Lung (tissue), 12 donors: ENCODE measurements around the gene HIRA. TPM values are rescaled to one million over a fixed set of nuclear protein-coding genes. Genes with fewer than 3 reads are reported as not detected.

ENCODE experiments used
- ATAC-seq: fragments of 200-7000 bp; cut with Tn5 transposase; one replicate; pipeline ENCODE4 v1.9.1; 2020; ENCODE audit warnings: moderate number of reproducible peaks; ENCODE audit not compliant: insufficient read depth, low FRiP score
- DNase-seq, 3 donors: peaks; one replicate each; pipeline ENCODE4 v3.0.0-alpha.2; 2013 to 2017
- H3K27ac ChIP-seq, 2 donors: one replicate each; pipeline ENCODE4 v1.5.1; 2013; ENCODE audit warnings: mild to moderate bottlenecking in 2 of 2, moderate library complexity in 2 of 2, control low read depth in 1 of 2, inconsistent platforms in 1 of 2, low read depth in 1 of 2, low read length in 1 of 2
- H3K27me3 ChIP-seq, 3 donors: one replicate each; pipeline ENCODE4 v1.5.1; 2013; ENCODE audit warnings: low read length in 2 of 3; ENCODE audit not compliant: control insufficient read depth in 3 of 3, insufficient read depth in 3 of 3
- H3K36me3 ChIP-seq, 4 donors: one replicate each; pipeline ENCODE4 v1.5.1; 2013; ENCODE audit warnings: low read length in 4 of 4, mild to moderate bottlenecking in 1 of 4, moderate library complexity in 1 of 4; ENCODE audit not compliant: control insufficient read depth in 4 of 4, insufficient read depth in 4 of 4
- H3K4me1 ChIP-seq, 5 donors: one replicate each; pipeline ENCODE4 v1.5.1; 2013; ENCODE audit warnings: low read length in 5 of 5, mild to moderate bottlenecking in 2 of 5, moderate library complexity in 1 of 5; ENCODE audit not compliant: control insufficient read depth in 5 of 5, insufficient read depth in 5 of 5
- H3K4me3 ChIP-seq: one replicate; pipeline ENCODE4 v1.5.1; 2013; ENCODE audit warnings: mild to moderate bottlenecking, control low read depth, moderate library complexity
- H3K9ac ChIP-seq, 2 donors: one replicate each; pipeline ENCODE4 v1.5.1; 2013; ENCODE audit warnings: low read length in 2 of 2, control low read depth in 1 of 2; ENCODE audit not compliant: insufficient read depth in 1 of 2
- H3K9me3 ChIP-seq, 4 donors: one replicate each; pipeline ENCODE4 v1.5.1; 2013; ENCODE audit warnings: low read length in 3 of 4, mild to moderate bottlenecking in 1 of 4, moderate library complexity in 1 of 4; ENCODE audit not compliant: control insufficient read depth in 4 of 4, insufficient read depth in 3 of 4
- CTCF ChIP-seq: IDR thresholded peaks from 2 replicates; pipeline ENCODE4 v1.5.1; 2012; ENCODE audit warnings: mild to moderate bottlenecking; ENCODE audit errors: control extremely low read depth, extremely low read depth
- WGBS, 2 donors: extraction: QIAGEN DNeasy Blood & Tissue Kit; methylation state at CpG; one replicate each; pipeline ENCODE4 v1.1.7; 2013; 5-methylcytosine and 5-hydroxymethylcytosine counted together
- polyA plus RNA-seq, 2 donors: library from polyadenylated mRNA; stranded (reverse); fragments of 200-250 nt; gene quantifications; one replicate each; pipeline ENCODE4 v1.2.1, GENCODE V29; 2013
- total RNA-seq, 2 donors: library from RNA; depleted of rRNA in 1 of 2; stranded (reverse); fragments of >200 nt in 1 of 2; gene quantifications; one replicate each; pipeline ENCODE4 v1.2.1, GENCODE V29; 2014 to 2021
- donor health status: control.
- donor health status: control.
- donor health status: Bipolar disorder and iron deficiency.
- donor health status: healthy.
- donor health status: DM: yes; HTN: yes; CAD: no.

HIRA gene
- total and polyA plus RNA-seq, 4 donors = 7.5 to 27.2 (median 17.3) TPM

DNA sequence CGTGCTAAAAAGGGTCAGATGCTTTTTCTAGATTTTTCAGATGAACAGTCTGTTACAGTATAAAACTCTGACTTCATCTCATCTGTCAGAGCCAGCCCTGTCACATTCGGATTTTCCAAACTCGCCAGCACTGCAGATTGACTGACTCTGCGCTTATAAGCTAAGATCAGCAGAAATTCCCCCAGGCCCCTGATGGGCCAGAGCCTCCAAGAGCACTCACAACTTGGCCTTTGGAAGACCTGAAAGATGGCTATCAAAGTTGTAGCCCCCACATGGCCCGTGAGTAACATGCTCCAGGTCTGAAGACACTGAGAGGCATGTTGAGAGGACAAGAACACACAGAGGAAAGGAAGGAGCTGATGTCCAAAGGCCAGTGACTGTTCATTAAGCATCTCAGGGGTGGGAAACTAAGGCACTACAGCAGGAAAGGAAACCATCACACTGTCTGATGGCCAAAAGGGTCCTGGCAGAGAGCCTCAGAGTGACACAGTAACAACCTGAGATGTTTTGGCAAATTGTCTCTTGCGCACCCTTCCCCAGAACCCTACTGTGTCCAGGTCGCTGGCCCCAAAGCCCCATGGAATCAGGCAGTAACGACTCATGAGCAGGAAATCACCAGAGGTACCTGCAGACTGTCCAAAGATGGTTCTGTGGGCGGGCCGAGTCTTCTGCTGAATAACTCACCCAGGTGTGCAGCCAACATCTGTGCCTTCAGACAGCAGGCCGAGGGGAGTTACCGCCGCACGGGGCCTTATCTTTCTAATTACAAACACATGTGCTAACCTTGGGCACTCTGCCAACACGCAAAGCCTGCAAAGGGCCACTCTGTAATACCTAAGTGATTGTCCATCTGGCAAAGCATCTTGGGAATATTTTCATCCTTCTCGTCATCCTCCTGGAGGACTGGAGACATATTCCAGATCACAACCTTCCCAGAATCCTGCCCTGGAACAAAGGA is 23.6 kb downstream of the HIRA start:
- DNase-seq = peak in 1 of 3 donors; percentile 15
- H3K9me3 ChIP-seq = no peaks in the 10 kb centered on the region
- H3K4me1 ChIP-seq = peaks cover 0 to 12% (median 0%) of the 10 kb centered on the region in 5 donors
- peaks cover 4 to 34% (median 10%) of the 10 kb centered on the region in 4 donors for H3K36me3 ChIP-seq
- 84 to 85% methylated on average over 16 of the region's 16 CpGs for WGBS, 2 donors
- peak overlapping the region in 1 of 2 donors; percentile 13 for H3K27ac ChIP-seq
- no peaks in the 10 kb centered on the region for H3K27me3 ChIP-seq
- ATAC-seq = no peak
- H3K4me3 ChIP-seq = no peak overlapping the region
- TF ChIP-seq CTCF = no peak
- H3K9ac ChIP-seq = no peak overlapping the region

DNA sequence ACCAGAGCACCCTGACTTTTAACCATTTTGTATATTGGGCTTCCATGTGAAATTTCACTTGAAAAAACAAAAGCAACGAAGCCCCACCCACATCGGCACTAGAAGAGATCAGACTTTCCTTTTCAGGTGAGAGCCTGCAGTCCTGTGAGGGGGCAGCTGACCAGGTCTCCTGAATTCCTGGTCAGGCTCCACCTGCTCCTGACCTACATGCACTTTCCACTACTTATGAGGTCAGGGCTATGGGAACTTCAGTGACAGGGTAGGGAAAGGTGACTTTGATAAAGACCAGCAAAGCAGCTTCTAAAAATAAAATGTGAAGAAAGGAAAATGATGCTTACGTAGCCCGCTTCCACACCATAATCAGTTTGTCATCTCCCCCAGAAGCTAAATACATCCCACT is 24.7 kb downstream of the HIRA start:
- Histone ChIP-seq H3K36me3 (peaks cover 4 to 35% (median 10%) of the 10 kb centered on the region in 4 donors), H3K4me3 (no peak overlapping the region), H3K4me1 (peaks cover 0 to 12% (median 0%) of the 10 kb centered on the region in 5 donors), H3K9ac (no peak overlapping the region), H3K9me3 (no peaks in the 10 kb centered on the region), H3K27ac (peak overlapping the region in 1 of 2 donors; percentile 70), H3K27me3 (no peaks in the 10 kb centered on the region)
- ATAC-seq (no peak), DNase-seq (no peak)
- no peak for TF ChIP-seq CTCF
- 93 to 98% methylated on average over 4 of the region's 4 CpGs for WGBS, 2 donors

- TF ChIP-seq CTCF = no peak
- no peak overlapping the region for H3K9ac ChIP-seq
- no peaks in the 10 kb centered on the region for H3K9me3 ChIP-seq
- H3K27ac ChIP-seq = peak overlapping the region in 1 of 2 donors; percentile 70
- DNase-seq (no peak), ATAC-seq (no peak)
- 83 to 84% methylated on average over 3 of the region's 3 CpGs for WGBS, 2 donors
- H3K4me1 ChIP-seq = peaks cover 0 to 9% (median 0%) of the 10 kb centered on the region in 5 donors
- H3K36me3 ChIP-seq = peaks cover 4 to 39% (median 10%) of the 10 kb centered on the region in 4 donors
- no peaks in the 10 kb centered on the region for H3K27me3 ChIP-seq
- H3K4me3 ChIP-seq = no peak overlapping the region
These were observed 25.2 kb downstream of the HIRA start for GRCh38 chr22:19406281-19406811.
